ENCODE data around the gene WFS1. TPM values are rescaled to one million over a fixed set of nuclear protein-coding genes. Genes with fewer than 3 reads are reported as not detected.

WFS1 gene
- total RNA-seq, 4 donors from 2014 or later: 62.3 to 159 (median 104) TPM

GRCh38 chr4:6318206-6318605 lies 48.6 kb downstream of the WFS1 start:
- intact Hi-C loops (cut with DNase I): no loop called here
- TF ChIP-seq CTCF (IDR thresholded peaks at IDR 0.05) (no peak), EP300 (IDR thresholded peaks at IDR 0.05) (no peak), POLR2AphosphoS5 (IDR thresholded peaks at IDR 0.05) (no peak), POLR2A (IDR thresholded peaks at IDR 0.05; ENCODE audit: low read depth) (no peak)
- no peak for DNase-seq (ENCODE audit: extremely low spot score)
- Histone ChIP-seq H3K36me3 (no peaks in the 10 kb centered on the region), H3K4me1 (no peaks in the 10 kb centered on the region), H3K9me3 (peaks cover 0 to 7% (median 4%) of the 10 kb centered on the region in 4 donors), H3K27me3 (peaks cover 0 to 21% (median 0%) of the 10 kb centered on the region in 4 donors), H3K27ac (replicated peaks in 1 of 4) (no peak overlapping the region), H3K4me3 (no peak overlapping the region)
- 78% methylated on average over 3 of the region's 12 CpGs for WGBS

- no peaks in the 10 kb centered on the region for H3K4me1 ChIP-seq
- no peak overlapping the region for H3K27ac ChIP-seq (replicated peaks in 1 of 4)
- H3K9me3 ChIP-seq: peaks cover 0 to 7% (median 4%) of the 10 kb centered on the region in 4 donors
- TF ChIP-seq EP300 (IDR thresholded peaks at IDR 0.05) (no peak), POLR2AphosphoS5 (IDR thresholded peaks at IDR 0.05) (no peak), CTCF (IDR thresholded peaks at IDR 0.05) (no peak), POLR2A (IDR thresholded peaks at IDR 0.05; ENCODE audit: low read depth) (no peak)
- H3K27me3 ChIP-seq: peaks cover 0 to 21% (median 0%) of the 10 kb centered on the region in 4 donors
- no peaks in the 10 kb centered on the region for H3K36me3 ChIP-seq
- no peak for DNase-seq (ENCODE audit: extremely low spot score)
- intact Hi-C loops (cut with DNase I): no loop called here
- WGBS: 47% methylated on average over 3 of the region's 12 CpGs
- no peak overlapping the region for H3K4me3 ChIP-seq
These were observed 50.0 kb downstream of the WFS1 start for GRCh38 chr4:6319530-6320150.

GRCh38 chr4:6320663-6321062 lies 51.0 kb downstream of the WFS1 start:
- Histone ChIP-seq H3K27ac (replicated peaks in 1 of 4) (no peak overlapping the region), H3K4me3 (no peak overlapping the region), H3K9me3 (peaks cover 0 to 7% (median 4%) of the 10 kb centered on the region in 4 donors), H3K36me3 (no peaks in the 10 kb centered on the region), H3K4me1 (peaks cover 0 to under 1% (median 0%) of the 10 kb centered on the region in 4 donors), H3K27me3 (peaks cover 0 to 21% (median 0%) of the 10 kb centered on the region in 4 donors)
- DNase-seq (ENCODE audit: extremely low spot score): no peak
- intact Hi-C loops (cut with DNase I): no loop called here
- TF ChIP-seq POLR2A (IDR thresholded peaks at IDR 0.05; ENCODE audit: low read depth) (no peak), POLR2AphosphoS5 (IDR thresholded peaks at IDR 0.05) (no peak), EP300 (IDR thresholded peaks at IDR 0.05) (no peak), CTCF (IDR thresholded peaks at IDR 0.05) (no peak)
- 89% methylated on average over 6 of the region's 6 CpGs for WGBS

- DNase-seq (ENCODE audit: extremely low spot score): no peak
- TF ChIP-seq POLR2A (IDR thresholded peaks at IDR 0.05; ENCODE audit: low read depth) (no peak), EP300 (IDR thresholded peaks at IDR 0.05) (no peak), CTCF (IDR thresholded peaks at IDR 0.05) (no peak), POLR2AphosphoS5 (IDR thresholded peaks at IDR 0.05) (no peak)
- 81% methylated on average over 2 of the region's 2 CpGs for WGBS
- Histone ChIP-seq H3K4me1 (peaks cover 0 to 5% (median 0%) of the 10 kb centered on the region in 4 donors), H3K36me3 (no peaks in the 10 kb centered on the region), H3K27ac (replicated peaks in 1 of 4) (no peak overlapping the region), H3K9me3 (peaks cover 0 to 7% (median 4%) of the 10 kb centered on the region in 4 donors), H3K4me3 (no peak overlapping the region), H3K27me3 (peaks cover 0 to 21% (median 0%) of the 10 kb centered on the region in 4 donors)
- intact Hi-C loops (cut with DNase I): no loop called here
These were observed 51.7 kb downstream of the WFS1 start for GRCh38 chr4:6321361-6321760.

All from esophagus muscularis mucosa (tissue), 4 donors.